Esophagus squamous epithelium (tissue), 4 donors: ENCODE data around the gene FBH1.

Experiments used
- POLR2A ChIP-seq, 4 donors: fragments of 450-650 bp; IDR thresholded peaks; one replicate each; pipeline ENCODE4 v1.6.1; 2017; ENCODE audit warnings: antibody characterized with exemption in 4 of 4, mild to moderate bottlenecking in 4 of 4, moderate library complexity in 3 of 4
- TF ChIP-seq, protein P1 (sequence below), 6 experiments: fragments of 450-650 bp in 4 of 6; fragments of 200-600 bp in 2 of 6; sonication (generic) in 2 of 6; IDR thresholded peaks; one replicate each; pipeline ENCODE4 v1.5.1; 2016 to 2019; ENCODE audit warnings: antibody characterized with exemption in 6 of 6, mild to moderate bottlenecking in 4 of 6, moderate library complexity in 4 of 6

DNA sequence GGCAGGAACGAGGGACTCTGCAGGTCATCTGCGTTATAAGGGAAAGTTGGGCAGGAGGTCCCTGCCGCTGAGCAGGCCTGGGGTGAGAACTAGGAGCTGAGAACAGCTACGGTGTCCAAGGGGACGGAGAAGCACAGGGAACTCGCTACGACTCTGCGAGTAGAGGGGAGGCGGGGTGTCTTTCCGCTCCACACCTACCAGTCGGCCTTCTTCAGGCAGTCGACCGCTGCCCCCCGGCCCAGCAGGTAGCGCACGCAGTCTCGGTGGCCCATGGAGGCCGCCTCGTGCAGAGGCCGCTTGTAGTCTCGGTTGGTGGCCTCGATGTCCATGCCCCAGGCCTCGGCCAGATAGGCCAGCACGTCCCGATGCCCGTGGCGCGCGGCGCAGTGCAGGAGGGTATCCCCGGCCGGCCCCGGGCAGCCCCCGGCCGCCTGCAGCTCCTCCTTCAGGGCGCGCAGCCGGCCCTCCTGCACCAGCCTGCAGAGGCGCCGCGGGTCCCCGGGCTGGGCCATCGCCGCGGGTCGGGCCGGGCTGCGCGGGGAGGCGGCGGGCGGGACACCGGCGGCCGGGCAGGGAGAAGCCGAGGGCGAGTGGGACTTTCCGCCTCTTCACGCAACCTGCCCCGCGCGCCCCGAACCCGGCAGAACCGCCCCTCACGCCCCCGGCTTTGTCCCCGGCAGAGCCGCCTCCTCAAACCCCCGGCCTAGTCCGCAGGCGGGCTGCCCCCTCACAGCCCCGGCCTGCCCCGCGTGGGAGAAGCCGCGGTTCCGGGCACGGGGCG lies 1.0 kb upstream of the FBH1 start:
- TF ChIP-seq, protein P1, sequence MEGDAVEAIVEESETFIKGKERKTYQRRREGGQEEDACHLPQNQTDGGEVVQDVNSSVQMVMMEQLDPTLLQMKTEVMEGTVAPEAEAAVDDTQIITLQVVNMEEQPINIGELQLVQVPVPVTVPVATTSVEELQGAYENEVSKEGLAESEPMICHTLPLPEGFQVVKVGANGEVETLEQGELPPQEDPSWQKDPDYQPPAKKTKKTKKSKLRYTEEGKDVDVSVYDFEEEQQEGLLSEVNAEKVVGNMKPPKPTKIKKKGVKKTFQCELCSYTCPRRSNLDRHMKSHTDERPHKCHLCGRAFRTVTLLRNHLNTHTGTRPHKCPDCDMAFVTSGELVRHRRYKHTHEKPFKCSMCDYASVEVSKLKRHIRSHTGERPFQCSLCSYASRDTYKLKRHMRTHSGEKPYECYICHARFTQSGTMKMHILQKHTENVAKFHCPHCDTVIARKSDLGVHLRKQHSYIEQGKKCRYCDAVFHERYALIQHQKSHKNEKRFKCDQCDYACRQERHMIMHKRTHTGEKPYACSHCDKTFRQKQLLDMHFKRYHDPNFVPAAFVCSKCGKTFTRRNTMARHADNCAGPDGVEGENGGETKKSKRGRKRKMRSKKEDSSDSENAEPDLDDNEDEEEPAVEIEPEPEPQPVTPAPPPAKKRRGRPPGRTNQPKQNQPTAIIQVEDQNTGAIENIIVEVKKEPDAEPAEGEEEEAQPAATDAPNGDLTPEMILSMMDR (IDR thresholded peaks at IDR 0.05) = no peak
- no peak for TF ChIP-seq POLR2A (IDR thresholded peaks at IDR 0.05)
